Hindlimb muscle (tissue), 1 donor: ENCODE results near the gene ENKUR. TPM values are rescaled to one million over a fixed set of nuclear protein-coding genes. Genes with fewer than 3 reads are reported as not detected.

Source experiments
- DNase-seq: peaks from one replicate; pipeline ENCODE4 v3.0.0-alpha.2; 2013
- polyA plus RNA-seq: library from polyadenylated mRNA; unstranded; fragments of 120-200 nt; gene quantifications from one replicate; pipeline ENCODE4 v1.2.1, GENCODE V29; 2013; ENCODE audit not compliant: insufficient read length

ENKUR gene
- polyA plus RNA-seq, 1 donor = 0.30 TPM

DNA sequence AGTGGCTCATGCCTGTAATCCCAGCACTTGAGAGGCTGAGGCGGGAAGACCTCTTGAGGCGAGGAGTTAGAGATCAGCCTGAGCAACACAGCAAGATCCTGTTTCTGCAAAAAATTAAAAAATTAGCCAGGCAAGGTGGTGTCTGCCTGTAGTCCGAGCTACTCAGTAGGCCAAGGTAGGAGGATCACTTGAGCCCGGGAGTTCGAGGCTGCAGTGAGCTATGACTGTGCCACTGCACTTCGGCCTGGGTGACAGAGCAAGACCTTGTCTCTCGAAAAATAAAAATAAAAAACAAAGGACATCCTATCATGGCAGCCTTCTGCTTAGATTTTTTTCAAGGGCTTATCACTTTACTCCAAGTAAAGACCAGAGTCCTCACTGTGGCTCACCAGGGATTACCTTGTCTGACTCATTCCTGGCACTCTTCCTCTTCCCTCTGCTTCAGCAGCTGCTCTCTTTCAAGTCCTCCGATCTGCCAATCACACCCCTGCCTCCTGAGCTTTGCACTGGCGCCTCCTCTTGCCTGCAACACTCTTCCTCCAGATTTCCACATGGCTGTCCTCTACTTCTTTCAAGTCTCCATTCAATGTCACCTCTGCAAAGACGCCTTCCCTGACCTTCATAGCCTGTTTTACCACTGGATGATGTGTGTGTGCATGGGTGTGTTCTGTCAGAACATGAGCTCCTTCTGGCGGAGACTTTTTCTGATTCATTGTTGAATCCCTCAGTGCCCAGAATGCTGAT lies 71.3 kb downstream of the ENKUR start:
- DNase-seq = no peak

DNA sequence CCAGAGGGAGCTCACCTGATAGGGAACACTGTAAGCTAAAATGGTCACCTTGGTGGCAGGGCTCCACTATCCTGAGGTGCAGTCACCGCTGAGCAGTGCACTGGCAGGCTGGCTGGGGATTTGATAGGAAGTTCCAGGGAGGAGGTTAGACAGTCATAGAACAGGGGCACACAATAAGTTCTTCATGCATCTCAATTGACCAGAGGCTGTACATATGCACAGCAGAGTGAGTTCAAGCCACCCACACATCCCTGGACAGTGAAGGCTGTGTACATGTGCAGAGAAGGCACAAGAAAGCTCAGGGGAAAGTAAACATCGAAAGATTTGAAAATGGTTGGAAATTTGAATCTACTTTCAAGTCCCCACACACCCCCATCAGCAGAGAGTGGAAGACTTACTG lies 77.4 kb downstream of the ENKUR start:
- no peak for DNase-seq

DNA sequence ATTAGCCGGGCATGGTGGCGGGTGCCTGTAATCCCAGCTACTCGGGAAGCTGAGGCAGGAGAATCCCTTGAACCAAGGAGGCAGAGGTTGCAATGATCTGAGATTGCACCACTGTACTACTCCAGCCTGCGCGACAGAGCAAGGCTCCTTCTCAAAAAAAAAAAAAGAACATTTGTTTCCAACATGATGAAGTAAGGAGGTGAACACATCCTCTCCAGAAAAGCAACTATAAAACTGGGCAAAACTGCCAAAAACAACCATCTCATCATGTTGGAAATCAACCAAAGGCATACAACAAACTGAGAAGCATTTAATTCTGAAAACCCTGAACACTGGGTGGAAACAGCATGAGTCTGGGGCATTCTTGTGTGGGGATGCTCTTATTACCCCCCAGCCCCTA lies 77.9 kb downstream of the ENKUR start:
- DNase-seq = no peak

DNA sequence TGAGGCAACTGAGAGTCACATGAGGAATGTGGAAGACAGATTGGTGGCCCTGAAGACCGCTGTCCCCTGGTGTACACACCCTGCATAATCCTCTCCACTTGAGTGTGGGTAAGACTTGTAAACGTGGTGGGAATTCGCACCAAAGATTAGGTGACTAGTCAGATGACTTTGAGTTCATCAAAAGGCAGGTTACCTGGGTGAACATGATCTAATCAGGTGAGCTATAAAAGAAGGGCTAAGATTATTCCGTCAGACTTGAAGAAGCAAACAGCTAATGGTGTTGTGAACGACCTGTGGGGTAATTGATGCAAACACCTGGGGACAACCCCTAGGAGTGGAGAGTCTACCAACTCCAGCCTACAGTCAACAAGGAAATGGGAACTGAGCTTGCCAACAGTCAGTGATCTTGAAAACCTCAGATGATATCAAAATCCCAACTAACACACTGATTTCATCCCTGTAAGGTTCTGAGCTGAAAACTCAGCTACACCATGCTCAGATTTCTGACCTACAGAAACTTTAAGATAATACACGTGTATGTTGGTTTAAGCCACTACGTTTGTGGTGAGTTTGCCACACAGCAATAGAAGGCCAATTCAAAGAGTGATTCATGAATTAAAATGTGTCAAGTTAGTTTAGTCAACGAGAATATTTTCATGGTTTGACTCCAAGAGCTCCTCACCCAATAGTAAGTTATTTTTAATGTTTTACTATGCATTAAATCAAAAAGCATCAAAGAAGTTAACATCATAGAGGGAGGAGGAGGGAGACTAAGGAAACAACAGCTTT lies 80.3 kb downstream of the ENKUR start:
- no peak for DNase-seq

Other genes with a start within 250 kb of the ENKUR start
- gene PRTFDC1, start 63.6 kb downstream of the ENKUR start, polyA plus RNA-seq = 10.1 TPM
- 6.3 TPM for gene THNSL1, start 454 bp upstream of the ENKUR start, polyA plus RNA-seq
- not detected for gene GPR158, start 158.8 kb upstream of the ENKUR start, polyA plus RNA-seq